ENCODE results near the gene CACUL1.

CACUL1 gene

GRCh38 chr10:118732245-118733165 lies 22.3 kb downstream of the CACUL1 start:
- no peak for DNase-seq

GRCh38 chr10:118730756-118731456 lies 23.9 kb downstream of the CACUL1 start:
- no peak for DNase-seq

- no peak for DNase-seq
Observed at GRCh38 chr10:118729641-118730258, 25.0 kb downstream of the CACUL1 start.

- no peak for DNase-seq
Observed at GRCh38 chr10:118729200-118729599, 25.6 kb downstream of the CACUL1 start.

GRCh38 chr10:118725886-118726500 lies 28.8 kb downstream of the CACUL1 start:
- no peak for DNase-seq

GRCh38 chr10:118723466-118723865 lies 31.3 kb downstream of the CACUL1 start:
- DNase-seq: no peak

GRCh38 chr10:118721539-118721876 lies 33.3 kb downstream of the CACUL1 start:
- DNase-seq: no peak

GRCh38 chr10:118720685-118721538 lies 33.9 kb downstream of the CACUL1 start:
- DNase-seq: peak; percentile 77

GRCh38 chr10:118714366-118714765 lies 40.4 kb downstream of the CACUL1 start:
- no peak for DNase-seq

- DNase-seq: peak; percentile 15
Observed at GRCh38 chr10:118712930-118713634, 41.7 kb downstream of the CACUL1 start.

- no peak for DNase-seq
Observed at GRCh38 chr10:118712080-118712479, 42.7 kb downstream of the CACUL1 start.

GRCh38 chr10:118710487-118710886 lies 44.3 kb downstream of the CACUL1 start:
- no peak for DNase-seq

GRCh38 chr10:118708571-118708970 lies 46.2 kb downstream of the CACUL1 start:
- DNase-seq: no peak

GRCh38 chr10:118704711-118705110 lies 50.1 kb downstream of the CACUL1 start:
- no peak for DNase-seq

- no peak for DNase-seq
Observed at GRCh38 chr10:118701529-118702323, 53.0 kb downstream of the CACUL1 start.

GRCh38 chr10:118698421-118698820 lies 56.3 kb downstream of the CACUL1 start:
- peak; percentile 89 for DNase-seq

GRCh38 chr10:118694848-118695247 lies 59.9 kb downstream of the CACUL1 start:
- DNase-seq: no peak

- DNase-seq: no peak
Observed at GRCh38 chr10:118692872-118693271, 61.9 kb downstream of the CACUL1 start.

- no peak for DNase-seq
Observed at GRCh38 chr10:118689070-118689858, 65.5 kb downstream of the CACUL1 start.

GRCh38 chr10:118687472-118687871 lies 67.3 kb downstream of the CACUL1 start:
- no peak for DNase-seq
